HFF-Myc (cell line): ENCODE data around the gene KIF19.

Experiments used
- DNase-seq: peaks from one replicate; pipeline ENCODE4 v3.0.0-alpha.2; 2011; ENCODE audit warnings: low read depth; ENCODE audit errors: extremely low read depth
- H3K4me3 ChIP-seq: replicated peaks from 2 replicates; pipeline ENCODE4 v1.5.1; 2011; ENCODE audit warnings: low read depth, mild to moderate bottlenecking, control low read depth, low read length
- TF ChIP-seq, protein P1 (sequence below): IDR thresholded peaks from 2 replicates; pipeline ENCODE4 v1.5.1; 2012; ENCODE audit warnings: mild to moderate bottlenecking, low read depth, low read length, control low read depth; ENCODE audit errors: missing control alignments

The KIF19 gene

DNA sequence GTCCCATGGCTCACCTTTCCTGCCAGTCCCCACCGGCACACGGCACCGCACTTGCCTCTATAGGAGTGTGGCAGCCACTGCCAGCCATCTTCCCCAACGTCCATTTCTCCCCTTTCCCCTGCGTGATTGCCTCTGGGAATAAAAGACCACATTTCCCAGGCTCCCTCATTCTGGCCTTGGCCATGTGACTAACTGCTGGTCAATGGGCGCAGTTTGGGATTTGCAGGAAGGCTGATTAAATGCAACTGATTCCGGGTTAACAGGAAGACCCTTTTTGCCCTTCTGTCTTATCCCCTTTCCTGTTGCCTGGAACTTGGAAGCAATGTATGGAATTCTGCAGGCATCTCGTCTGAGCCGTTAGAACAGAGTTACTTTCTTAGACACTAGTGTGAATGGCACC, 32.7 kb downstream of the KIF19 start:
- no peak overlapping the region for H3K4me3 ChIP-seq
- DNase-seq: no peak
- TF ChIP-seq, protein P1, sequence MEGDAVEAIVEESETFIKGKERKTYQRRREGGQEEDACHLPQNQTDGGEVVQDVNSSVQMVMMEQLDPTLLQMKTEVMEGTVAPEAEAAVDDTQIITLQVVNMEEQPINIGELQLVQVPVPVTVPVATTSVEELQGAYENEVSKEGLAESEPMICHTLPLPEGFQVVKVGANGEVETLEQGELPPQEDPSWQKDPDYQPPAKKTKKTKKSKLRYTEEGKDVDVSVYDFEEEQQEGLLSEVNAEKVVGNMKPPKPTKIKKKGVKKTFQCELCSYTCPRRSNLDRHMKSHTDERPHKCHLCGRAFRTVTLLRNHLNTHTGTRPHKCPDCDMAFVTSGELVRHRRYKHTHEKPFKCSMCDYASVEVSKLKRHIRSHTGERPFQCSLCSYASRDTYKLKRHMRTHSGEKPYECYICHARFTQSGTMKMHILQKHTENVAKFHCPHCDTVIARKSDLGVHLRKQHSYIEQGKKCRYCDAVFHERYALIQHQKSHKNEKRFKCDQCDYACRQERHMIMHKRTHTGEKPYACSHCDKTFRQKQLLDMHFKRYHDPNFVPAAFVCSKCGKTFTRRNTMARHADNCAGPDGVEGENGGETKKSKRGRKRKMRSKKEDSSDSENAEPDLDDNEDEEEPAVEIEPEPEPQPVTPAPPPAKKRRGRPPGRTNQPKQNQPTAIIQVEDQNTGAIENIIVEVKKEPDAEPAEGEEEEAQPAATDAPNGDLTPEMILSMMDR: no peak

DNA sequence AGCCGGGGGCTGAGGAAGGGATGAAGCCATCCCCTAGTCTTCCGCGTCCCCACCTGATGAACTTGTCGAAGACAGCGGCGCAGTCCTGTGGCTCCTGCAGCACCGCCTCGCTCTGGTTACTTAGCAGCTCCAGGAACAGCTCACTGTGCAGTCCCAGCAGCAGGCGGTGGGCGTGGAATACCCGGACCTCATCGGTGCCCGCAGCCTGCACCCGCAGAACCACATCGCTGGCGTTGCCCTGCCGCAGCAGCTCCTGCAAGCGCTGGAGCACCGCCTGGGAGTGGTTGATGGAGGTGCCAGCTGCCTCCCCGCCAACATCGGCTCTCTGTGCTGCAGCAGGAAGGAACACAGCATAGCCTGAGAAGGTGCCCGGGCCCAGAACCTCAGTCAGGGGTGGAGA, 33.9 kb downstream of the KIF19 start:
- TF ChIP-seq, protein P1: no peak
- DNase-seq: no peak

DNA sequence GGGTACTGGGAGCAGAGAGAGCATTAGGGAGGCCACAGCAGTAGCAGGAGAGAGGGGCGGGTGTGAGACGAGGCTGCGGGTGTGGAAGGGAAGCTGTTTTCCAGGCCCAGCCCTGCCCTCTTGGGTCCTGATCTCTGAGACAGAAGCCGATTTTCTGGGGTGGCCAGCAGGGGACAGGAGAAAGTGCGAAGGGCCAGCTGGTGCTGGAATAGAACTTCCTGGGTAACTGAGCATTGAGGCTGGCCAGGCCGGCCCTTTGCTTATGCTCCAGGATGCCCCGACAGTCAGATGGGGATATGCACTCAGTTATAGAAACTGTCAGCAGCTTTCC, 34.8 kb downstream of the KIF19 start:
- no peak overlapping the region for H3K4me3 ChIP-seq
- TF ChIP-seq, protein P1: no peak
- no peak for DNase-seq

More for the DNA sequence above, 33.9 kb downstream of the KIF19 start:
- H3K4me3 ChIP-seq: no peak overlapping the region

DNA sequence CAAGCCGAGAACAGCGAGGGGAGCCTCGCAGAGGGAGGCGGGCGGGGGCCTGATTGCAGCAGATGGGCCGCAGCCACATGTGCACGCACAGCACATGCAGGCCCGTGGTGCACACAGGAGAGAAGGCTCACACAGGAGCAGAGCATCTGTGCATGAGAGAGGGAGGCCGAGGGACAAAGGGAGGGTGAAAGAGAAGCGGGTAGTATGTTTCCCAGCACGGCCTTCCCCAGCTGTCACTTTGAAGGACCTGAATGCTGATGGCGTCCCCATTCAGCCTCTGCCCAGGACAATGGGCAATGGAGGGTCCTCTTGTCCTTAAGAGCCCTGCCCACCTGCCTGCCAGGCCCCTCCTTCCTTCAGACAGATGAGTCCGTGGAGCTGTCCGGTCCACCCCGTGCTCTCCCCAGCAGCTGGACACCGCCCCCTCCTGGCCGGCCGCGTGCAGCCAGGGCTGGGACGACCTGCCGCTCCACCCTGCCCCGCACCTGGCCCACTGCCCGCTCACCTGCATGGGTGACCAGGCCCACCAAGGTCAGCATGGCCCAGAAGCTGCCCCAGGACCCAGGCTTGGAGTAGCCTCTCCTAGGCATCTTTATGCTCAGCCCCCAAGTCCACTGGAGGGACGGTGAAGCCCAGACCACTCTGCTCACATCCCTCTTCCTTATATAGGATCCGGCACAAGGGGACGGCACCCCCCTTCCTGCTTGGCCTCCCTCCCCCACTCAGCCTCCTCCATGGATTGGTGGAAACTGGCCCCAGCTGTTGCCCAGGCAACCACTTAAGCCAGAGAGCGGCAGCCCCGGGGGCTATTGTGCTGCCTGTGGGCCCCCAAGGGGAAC, 35.4 kb downstream of the KIF19 start, which contains the start of gene BTBD17:
TSS of gene BTBD17 (minus strand) at position 639 of the 839 bp plus-strand sequence. CDS start at position 590, 49 bp downstream.
- no peak for DNase-seq
- TF ChIP-seq, protein P1: peak; percentile 72
- no peak within 1 kb of the TSS for H3K4me3 ChIP-seq

DNA sequence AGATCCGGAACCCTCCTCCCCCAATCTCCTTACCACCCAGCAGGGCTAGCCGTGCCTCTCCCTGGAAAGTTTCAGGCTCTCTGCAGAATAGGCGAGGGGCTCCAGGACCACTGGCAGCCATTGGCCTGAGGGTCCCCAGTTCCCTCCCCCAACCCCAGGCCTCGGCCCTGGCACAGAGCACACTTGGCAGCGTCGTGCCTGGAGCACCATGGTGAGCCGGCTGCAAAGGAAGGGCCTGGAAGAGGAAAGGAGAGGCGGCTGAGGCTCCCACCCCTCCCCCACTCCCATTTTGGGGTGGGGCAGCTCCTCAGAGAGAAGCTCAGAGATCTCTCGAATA, 36.0 kb downstream of the KIF19 start:
- DNase-seq: no peak
- TF ChIP-seq, protein P1: no peak
- no peak overlapping the region for H3K4me3 ChIP-seq

DNA sequence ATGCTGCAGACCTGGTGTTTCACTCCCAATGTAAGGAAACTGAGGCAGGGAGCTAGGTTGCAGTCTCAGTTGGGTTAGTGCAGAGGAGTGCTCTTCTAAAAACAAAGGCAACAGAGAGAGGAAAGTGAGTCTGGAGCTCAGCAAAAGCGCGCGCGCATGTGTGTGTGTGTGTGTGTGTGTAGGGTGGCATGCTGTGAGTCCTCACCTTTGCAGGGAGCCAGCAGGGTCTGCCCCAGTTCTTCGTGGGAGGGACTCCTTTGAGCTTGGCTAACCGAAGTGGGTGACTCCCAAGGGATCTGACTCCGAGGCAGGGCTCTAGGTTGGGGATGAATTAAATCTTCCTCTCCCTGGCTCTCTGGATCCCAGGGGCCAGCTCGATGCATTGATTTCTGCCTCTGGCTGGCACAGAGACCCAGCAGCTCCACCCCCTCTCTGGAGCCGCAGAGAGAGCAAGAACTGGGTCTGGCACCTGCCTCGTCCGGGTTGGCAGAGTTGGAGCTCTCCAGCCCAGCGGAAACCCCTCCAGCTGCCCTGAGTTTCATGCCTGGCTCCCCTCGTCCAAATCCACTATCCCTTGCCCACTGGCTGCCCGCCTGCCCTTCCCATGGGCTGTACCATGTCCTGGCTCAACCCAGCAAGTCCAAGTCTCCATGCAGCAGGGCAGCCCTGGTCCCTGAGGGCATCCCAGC, 36.9 kb downstream of the KIF19 start:
- no peak overlapping the region for H3K4me3 ChIP-seq
- DNase-seq: no peak
- TF ChIP-seq, protein P1: no peak
